ENCODE results near the gene GRIK3.
"Not testable (repeated sequence)": the region's sequence is repeated elsewhere in the genome, so short reads cannot be mapped to it uniquely, and the experiment has no call there.

The GRIK3 gene

GRCh38 chr1:36776948-36777831, 257.1 kb downstream of the GRIK3 start:
- FAIRE-seq: no peak

GRCh38 chr1:36776256-36776655, 258.1 kb downstream of the GRIK3 start:
- FAIRE-seq: no peak

DNA sequence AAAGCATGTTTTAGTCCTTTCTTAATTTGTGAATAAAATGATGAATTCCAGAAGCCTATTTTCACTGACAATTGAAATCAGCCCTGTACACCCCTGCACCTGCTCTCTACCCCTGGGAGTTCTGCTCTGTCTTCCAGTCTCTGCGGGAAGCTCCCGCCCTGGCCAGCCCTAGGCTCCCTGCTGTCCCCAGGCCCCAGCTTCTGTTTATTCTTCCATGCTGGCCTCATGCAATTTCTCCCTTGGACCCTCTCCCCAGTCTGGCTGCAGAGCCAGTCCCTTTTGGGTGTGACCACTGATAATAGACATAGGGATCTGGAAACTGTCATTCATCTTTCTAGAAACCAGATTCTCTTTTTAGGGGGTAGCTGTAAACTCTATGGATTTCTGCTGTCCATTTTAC, 258.6 kb downstream of the GRIK3 start:
- FAIRE-seq: no peak

GRCh38 chr1:36773827-36774541, 260.3 kb downstream of the GRIK3 start:
- FAIRE-seq: no peak

- FAIRE-seq: no peak
Observed at GRCh38 chr1:36772647-36773495, 261.4 kb downstream of the GRIK3 start.

GRCh38 chr1:36771660-36772284, 262.5 kb downstream of the GRIK3 start:
- no peak for FAIRE-seq

DNA sequence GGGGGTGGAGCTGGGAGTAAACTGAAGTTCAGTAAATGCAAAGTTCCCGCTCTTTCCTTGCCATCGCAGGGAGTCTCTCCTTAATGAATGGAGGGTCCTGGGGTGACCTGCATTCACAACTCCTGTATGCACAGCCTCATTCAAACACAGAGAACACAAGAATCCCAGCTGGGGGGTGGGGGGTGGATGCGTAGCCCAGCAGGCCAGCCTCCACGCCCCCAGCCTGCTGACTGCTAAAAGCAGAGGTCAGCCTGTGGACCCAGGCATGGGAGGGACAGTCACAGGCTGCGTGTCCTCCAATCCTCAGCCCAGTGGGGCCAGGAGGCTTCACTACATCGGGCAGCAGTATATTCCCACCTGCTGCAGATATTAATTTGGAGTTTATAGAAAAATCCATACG, 263.1 kb downstream of the GRIK3 start:
- no peak for FAIRE-seq

- FAIRE-seq: no peak
Observed at GRCh38 chr1:36769886-36770830, 264.2 kb downstream of the GRIK3 start.

GRCh38 chr1:36768486-36769178, 265.7 kb downstream of the GRIK3 start:
- no peak for FAIRE-seq

GRCh38 chr1:36767429-36767828, 266.9 kb downstream of the GRIK3 start:
- FAIRE-seq: not testable (repeated sequence)

GRCh38 chr1:36766481-36766880, 267.8 kb downstream of the GRIK3 start:
- FAIRE-seq: no peak

GRCh38 chr1:36765785-36766300, 268.5 kb downstream of the GRIK3 start:
- FAIRE-seq: no peak

- FAIRE-seq: no peak
Observed at GRCh38 chr1:36764798-36765197, 269.5 kb downstream of the GRIK3 start.

DNA sequence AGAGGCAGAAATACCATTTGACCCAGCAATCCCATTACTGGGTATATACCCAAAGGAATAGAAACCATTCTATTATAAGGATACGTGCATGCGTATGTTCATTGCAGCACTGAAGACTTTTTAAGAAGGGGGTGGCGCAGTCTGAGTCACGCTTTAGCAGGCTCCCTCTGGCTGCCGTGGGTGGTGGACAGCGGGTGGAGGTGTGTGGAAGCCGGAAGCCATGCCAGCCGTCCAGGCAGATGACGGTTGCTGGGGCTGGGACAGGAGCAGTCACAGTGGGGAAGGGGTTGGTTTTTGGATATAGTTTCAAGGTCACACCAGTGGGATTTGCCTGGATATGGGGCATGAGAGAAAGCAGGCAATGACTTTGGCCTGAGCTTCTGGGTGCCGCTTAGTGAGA, 270.5 kb downstream of the GRIK3 start:
- no peak for FAIRE-seq

- no peak for FAIRE-seq
Observed at GRCh38 chr1:36762174-36762573, 272.1 kb downstream of the GRIK3 start.

DNA sequence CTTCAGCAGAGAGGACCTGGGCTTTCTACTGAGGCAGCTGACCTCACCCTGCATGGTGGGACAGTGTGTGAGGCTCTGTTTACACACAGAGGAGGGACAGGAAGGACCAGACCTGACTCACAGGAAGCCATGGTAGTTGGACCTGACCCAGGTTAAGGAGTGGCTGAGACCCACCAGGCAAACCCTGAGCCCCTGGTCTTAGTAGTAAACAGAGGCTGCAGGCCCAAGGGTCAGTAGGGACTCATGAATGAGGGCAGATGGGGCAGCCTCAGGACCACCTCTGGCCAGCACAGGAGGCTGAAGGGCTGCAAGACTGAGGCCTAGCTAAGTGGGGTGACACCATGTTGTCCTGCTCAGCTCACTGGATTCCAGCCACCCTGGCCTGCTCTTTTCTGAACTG, 273.2 kb downstream of the GRIK3 start:
- FAIRE-seq: no peak

GRCh38 chr1:36760081-36760480, 274.2 kb downstream of the GRIK3 start:
- FAIRE-seq: no peak

GRCh38 chr1:36759355-36759754, 275.0 kb downstream of the GRIK3 start:
- FAIRE-seq: no peak

DNA sequence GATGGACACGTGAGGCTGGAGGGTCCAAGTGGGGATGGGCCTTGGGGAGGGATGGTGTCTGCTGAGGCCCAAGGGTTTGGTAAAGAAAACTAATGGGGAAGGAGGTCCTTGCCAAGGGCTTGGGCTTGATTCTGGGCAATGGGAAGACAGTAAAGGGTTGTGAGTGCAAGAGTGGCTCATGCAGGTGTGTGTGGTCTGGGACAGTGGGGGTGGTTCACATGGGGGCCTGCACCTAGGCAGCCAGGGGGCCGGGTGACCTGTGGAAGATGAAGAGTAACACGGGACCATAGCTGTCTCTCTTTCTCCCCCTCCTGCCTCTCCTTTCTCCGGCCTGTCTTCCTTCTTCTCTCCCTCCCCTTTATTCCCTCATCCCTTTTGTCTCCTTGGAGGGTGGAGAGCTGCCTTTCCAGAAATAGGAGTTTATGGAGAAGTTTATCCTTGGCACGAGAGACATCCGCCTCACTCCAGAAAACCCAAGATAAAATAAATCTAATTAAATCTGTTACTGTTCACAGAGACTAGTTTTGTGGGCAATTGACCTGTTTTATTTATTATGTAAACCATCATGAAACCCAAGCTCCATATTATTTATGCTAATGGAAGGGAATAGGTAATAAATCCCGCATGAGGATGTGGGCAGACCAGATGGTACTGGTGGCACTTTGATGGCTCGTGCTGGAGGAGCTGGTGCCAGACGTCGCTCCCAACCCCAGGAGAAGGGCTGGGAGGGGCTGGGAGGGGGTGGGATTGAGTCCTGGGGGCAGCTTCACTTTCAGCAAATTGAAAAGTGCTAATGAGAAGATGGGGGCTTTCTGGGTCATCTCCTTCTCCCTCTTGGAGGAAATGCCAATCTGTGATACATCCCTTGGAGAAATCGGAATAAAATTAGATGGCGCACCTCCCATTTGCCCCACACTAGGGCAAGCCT, 278.7 kb downstream of the GRIK3 start:
- FAIRE-seq: no peak

DNA sequence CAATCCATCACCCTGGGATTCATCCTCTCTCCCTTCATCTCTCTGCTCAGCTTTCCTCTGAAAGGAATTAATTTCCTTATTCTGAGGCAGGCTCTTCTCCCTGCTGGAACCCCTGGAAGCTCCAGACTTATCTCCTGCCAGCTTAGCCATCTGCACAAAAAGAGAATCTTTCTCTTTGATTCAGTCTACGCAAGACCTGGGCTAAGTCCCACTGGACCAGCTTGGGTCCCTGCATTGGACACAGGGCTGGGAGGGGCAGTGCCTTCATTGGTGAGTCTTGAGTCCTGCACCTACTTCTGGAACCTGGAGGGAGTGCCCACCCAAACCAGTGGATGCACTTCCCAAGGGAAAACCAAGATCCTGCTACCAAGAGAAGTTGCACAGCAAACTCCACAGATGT, 279.9 kb downstream of the GRIK3 start:
- FAIRE-seq: no peak

All from TTC549 (cell line).